Spleen (tissue), 7 donors: Measurements from ENCODE around the gene NDUFV2.
"Not testable (repeated sequence)": the region's sequence is repeated elsewhere in the genome, so short reads cannot be mapped to it uniquely, and the experiment has no call there.

Source experiments
- POLR2A ChIP-seq, 3 donors: fragments of 450-650 bp; IDR thresholded peaks; one replicate each; pipeline ENCODE4 v1.5.1; 2017; ENCODE audit warnings: antibody characterized with exemption in 3 of 3, mild to moderate bottlenecking in 1 of 3
- POLR2AphosphoS5 ChIP-seq, 3 donors: sonication (generic); formaldehyde crosslinking; IDR thresholded peaks; one replicate each; pipeline ENCODE4 v1.5.1; 2017; ENCODE audit warnings: antibody characterized with exemption in 3 of 3
- TF ChIP-seq, protein P1 (sequence below), 11 experiments: fragments of 200-600 bp in 7 of 11; fragments of 450-650 bp in 4 of 11; sonication (generic) in 4 of 11; IDR thresholded peaks in 8 of 11; conservative IDR thresholded peaks in 3 of 11; 1 replicate in 7 of 11; 2 replicates in 4 of 11; pipeline versions ENCODE4 v1.4.0 to v1.8.0; 2016 to 2021; ENCODE audit warnings: antibody characterized with exemption in 11 of 11, inconsistent platforms in 4 of 11, mild to moderate bottlenecking in 1 of 11
- donor health status: DM: no; HTN: no; CAD: no; lungs with moderate emphysema.
- donor health status: DM: no; HTN: no; CAD: no.
- donor health status: DM: no; HTN: no; CAD: no.

DNA sequence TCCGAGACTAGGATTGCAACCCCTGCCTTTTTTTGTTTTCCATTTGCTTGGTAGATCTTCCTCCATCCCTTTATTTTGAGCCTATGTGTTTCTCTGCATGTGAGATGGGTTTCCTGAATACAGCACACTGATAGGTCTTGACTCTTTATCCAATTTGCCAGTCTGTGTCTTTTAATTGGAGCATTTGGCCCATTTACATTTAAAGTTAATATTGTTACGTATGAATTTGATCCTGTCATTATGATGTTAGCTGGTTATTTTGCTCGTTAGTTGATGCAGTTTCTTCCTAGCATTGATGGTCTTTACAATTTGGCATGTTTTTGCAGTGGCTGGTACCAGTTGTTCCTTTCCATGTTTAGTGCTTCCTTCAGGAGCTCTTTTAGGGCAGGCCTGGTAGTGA lies 67.0 kb downstream of the NDUFV2 start:
- TF ChIP-seq, protein P1, sequence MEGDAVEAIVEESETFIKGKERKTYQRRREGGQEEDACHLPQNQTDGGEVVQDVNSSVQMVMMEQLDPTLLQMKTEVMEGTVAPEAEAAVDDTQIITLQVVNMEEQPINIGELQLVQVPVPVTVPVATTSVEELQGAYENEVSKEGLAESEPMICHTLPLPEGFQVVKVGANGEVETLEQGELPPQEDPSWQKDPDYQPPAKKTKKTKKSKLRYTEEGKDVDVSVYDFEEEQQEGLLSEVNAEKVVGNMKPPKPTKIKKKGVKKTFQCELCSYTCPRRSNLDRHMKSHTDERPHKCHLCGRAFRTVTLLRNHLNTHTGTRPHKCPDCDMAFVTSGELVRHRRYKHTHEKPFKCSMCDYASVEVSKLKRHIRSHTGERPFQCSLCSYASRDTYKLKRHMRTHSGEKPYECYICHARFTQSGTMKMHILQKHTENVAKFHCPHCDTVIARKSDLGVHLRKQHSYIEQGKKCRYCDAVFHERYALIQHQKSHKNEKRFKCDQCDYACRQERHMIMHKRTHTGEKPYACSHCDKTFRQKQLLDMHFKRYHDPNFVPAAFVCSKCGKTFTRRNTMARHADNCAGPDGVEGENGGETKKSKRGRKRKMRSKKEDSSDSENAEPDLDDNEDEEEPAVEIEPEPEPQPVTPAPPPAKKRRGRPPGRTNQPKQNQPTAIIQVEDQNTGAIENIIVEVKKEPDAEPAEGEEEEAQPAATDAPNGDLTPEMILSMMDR (IDR thresholded peaks at IDR 0.05 in 8 of 11, conservative IDR thresholded peaks at IDR 0.05 in 3 of 11): not testable (repeated sequence)
- TF ChIP-seq POLR2AphosphoS5, POLR2A (IDR thresholded peaks at IDR 0.05): not testable (repeated sequence)
